Coronary artery (tissue), 2 donors: Measurements from ENCODE around the gene PRM3.

Experiments used
- DNase-seq: peaks from one replicate; pipeline ENCODE4 v3.0.0-alpha.2; 2017; ENCODE audit warnings: low spot score
- H3K27ac ChIP-seq, 2 donors: fragments of 200-600 bp; sonication (generic); one replicate each; pipeline ENCODE4 v1.5.1; 2016 to 2019
- H3K4me3 ChIP-seq: fragments of 200-600 bp; sonication (generic); 2 replicates; pipeline ENCODE4 v1.5.1; 2016; ENCODE audit warnings: mild to moderate bottlenecking, moderate library complexity
- TF ChIP-seq, protein P1 (sequence below): fragments of 200-600 bp; sonication (generic); IDR thresholded peaks from one replicate; pipeline ENCODE4 v1.5.1; 2019; ENCODE audit warnings: antibody characterized with exemption

PRM3 gene

DNA sequence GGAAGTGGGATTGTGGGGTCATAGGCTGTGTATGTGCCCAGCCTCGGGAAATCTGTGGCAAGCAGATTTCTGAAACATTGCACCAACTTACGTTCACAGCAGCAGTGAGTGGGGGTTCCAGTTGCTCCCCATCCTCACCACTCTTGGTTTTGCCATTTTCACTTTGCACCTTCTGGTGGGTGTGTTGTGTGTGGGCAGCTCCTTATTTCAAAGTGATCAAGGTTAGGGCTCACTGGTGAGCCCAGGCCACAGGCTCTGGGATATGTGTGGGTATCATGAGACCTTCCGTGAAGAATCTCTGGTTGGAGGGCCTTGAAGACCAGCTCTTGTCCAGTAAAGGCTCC lies 37.2 kb upstream of the PRM3 start:
- Histone ChIP-seq H3K27ac (no peak overlapping the region), H3K4me3 (no peak overlapping the region)
- TF ChIP-seq, protein P1, sequence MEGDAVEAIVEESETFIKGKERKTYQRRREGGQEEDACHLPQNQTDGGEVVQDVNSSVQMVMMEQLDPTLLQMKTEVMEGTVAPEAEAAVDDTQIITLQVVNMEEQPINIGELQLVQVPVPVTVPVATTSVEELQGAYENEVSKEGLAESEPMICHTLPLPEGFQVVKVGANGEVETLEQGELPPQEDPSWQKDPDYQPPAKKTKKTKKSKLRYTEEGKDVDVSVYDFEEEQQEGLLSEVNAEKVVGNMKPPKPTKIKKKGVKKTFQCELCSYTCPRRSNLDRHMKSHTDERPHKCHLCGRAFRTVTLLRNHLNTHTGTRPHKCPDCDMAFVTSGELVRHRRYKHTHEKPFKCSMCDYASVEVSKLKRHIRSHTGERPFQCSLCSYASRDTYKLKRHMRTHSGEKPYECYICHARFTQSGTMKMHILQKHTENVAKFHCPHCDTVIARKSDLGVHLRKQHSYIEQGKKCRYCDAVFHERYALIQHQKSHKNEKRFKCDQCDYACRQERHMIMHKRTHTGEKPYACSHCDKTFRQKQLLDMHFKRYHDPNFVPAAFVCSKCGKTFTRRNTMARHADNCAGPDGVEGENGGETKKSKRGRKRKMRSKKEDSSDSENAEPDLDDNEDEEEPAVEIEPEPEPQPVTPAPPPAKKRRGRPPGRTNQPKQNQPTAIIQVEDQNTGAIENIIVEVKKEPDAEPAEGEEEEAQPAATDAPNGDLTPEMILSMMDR: no peak
- no peak for DNase-seq

DNA sequence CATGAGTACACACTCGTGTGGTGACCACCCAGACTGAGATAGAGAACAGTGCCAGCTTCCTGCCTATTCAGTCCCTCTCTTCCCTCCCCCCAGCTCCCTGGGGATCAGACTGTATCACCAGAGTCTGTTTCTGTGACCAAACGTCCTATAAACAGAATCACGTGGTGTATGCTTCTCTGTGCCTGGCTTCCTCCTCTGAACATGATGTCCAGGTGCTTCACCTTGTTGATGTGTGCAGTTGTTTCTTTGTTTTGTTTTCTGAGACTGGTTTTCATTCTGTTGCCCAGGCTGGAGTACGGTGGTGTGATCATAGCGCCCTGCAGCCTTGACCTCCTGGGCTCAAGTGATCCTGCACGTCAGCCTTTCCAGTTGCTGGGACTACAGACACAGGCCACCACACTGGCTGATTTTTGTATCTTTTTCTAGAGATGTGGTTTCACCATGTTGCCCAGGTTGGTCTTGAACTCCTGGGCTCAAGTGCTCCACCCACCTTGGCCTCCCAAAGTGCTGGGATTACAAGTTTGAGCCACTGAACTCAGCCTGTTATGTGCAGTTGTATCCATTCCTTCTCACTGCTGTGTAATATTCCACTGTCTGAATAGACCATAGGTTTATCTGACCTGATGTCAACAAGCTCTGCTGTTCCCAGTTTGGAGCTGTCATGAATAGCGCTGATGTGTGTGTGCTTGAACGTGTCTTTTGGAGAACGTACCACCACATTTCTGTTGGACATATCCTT lies 36.6 kb upstream of the PRM3 start:
- TF ChIP-seq, protein P1: no peak
- H3K27ac ChIP-seq: no peak overlapping the region
- no peak overlapping the region for H3K4me3 ChIP-seq
- no peak for DNase-seq

DNA sequence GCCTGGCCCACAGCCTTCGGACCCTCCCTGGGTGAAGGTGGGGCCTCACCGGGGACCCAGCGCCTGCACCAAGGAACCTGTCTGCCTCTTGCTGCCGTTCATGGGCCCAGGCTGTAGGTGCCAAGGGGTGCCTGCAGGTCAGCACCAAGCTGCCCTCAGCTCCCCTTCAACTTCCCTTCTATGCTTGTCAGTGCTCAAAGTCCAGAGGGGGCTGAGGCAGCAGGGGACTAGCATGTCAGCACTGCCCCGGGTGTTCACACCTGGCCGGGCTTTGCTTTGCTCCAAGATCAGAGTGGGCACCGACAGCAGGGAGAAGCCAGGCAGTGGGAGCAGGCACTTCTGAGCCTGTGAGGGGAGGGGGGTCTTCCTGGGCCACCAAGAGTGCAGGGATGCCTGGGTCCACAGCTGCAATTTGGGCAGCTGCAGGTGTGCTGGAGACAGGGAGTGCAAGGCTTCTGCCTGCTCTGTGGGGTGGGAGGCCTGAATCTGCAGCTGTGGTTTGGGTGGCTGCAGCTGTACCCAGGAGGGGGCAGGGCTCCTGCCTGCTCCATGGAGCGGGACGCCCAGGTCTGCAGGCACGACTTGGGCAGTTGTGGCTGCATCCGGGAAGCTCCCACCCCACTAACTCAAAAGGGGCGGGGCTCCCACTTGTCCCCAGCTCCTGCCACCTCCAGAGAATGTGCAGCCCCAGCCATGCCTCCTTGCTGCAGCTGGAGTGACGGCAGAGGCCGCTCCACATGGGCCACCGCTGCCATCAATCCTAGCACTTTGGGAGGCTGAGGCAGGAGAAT lies 35.3 kb upstream of the PRM3 start:
- no peak for DNase-seq
- H3K27ac ChIP-seq: no peak overlapping the region
- TF ChIP-seq, protein P1: no peak
- H3K4me3 ChIP-seq: no peak overlapping the region

DNA sequence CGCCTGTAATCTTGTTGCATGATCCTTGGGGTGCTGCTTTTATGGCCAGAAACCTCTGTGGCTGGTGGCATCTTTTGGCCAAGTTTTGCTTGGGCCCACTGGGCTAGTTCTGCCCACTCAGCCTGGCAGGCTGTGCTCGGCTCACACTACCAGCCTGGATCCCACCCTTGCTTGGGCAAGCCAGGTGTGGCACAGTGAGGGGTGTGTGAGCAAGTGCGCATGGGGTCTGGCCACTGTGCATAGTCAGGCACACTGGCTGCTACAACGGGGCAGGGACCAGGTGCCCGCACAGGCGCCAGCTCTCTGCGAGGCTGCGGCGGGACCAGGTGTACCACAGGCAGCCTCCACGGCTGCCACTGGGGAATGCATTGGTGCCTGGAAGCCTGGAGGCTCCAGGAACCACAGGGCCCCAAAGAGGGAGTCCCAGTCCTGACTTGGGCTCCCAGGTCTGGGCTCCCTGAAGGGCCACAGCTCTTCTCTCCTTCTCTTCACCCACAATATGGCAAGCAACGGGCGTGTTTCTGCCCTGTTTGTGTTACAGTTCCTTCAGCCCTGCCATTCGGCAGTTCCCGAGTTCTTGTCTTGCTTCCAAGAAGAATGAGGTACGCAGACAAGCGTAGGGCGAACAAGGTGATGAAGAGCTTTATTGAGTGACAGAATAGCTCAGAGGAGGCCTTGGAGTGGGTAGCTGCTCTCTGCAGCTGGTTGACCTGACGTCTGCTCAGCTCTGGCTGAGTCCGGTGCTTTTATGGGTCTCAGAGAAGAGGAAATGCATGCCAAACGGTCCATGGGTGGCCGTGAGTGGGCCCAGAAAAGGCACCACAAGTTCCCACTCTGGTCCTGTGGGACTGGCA lies 34.4 kb upstream of the PRM3 start:
- Histone ChIP-seq H3K4me3 (no peak overlapping the region), H3K27ac (no peak overlapping the region)
- no peak for DNase-seq
- TF ChIP-seq, protein P1: no peak

DNA sequence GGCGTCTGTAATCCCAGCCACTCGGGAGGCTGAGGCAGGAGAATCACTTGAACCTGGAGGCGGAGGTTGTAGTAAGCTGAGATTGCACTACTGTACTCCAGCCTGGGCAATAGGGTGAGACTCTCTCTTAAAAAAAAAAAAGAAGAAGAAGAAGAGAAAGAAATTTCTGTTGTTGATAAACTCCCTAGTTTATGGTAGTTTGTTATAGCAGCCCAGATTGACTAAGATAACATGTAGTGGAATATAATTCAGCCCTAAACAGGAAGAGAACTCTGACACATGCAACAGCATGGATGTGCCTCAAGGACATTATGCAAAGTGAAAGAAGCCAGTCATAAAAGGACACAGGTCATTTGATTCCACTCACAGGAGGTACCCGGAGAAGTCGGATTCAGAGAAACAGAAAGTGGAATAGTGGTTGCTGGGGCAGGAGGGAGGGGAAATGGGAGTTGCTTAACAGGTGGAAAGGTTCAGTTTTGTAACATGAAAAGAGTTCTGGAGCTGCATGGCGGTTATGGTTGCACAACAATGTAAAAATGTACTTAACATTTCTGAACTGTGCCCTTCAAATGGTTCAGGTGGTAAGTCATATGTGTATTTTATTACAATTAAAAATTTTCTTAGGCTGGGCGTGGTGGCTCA lies 33.7 kb upstream of the PRM3 start:
- H3K27ac ChIP-seq: no peak overlapping the region
- TF ChIP-seq, protein P1: no peak
- DNase-seq: no peak
- no peak overlapping the region for H3K4me3 ChIP-seq

DNA sequence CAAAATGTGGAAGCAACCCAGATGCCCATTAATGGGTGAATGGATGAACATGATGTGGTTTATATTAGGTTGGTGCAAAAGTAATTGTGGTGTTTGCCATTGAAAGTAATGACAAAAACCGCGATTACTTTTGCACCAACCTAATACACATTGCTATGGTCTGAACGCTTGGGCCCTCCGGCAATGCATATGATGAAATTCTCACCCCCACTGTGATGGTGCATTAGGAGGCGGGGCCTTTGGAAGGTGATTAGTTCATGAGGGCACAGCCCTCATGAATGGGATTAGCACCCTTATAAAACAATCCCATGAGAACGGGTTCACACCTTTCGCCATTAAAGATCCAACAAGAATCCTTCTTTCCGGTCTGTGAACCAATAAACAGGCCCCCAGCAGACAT lies 33.0 kb upstream of the PRM3 start:
- TF ChIP-seq, protein P1: no peak

More for the DNA sequence above, 33.0 kb upstream of the PRM3 start:
- DNase-seq: no peak
- H3K27ac ChIP-seq: no peak overlapping the region
- no peak overlapping the region for H3K4me3 ChIP-seq
